Fibroblast of villous mesenchyme (primary cell): ENCODE results near the gene NEIL3. TPM values are rescaled to one million over a fixed set of nuclear protein-coding genes. Genes with fewer than 3 reads are reported as not detected.

Source experiments
- DNase-seq: peaks from one replicate; pipeline ENCODE4 v3.0.0-alpha.2; 2010; ENCODE audit warnings: low read depth
- H3K4me3 ChIP-seq: 2 replicates; pipeline ENCODE4 v1.5.1; 2011; ENCODE audit warnings: low read depth, mild to moderate bottlenecking, low read length
- total RNA-seq: library from RNA; depleted of rRNA; stranded (reverse); fragments of >200 nt; gene quantifications from 2 replicates; pipeline ENCODE4 v1.2.3, GENCODE V29; 2012
- TF ChIP-seq, protein P1 (sequence below): IDR thresholded peaks from 2 replicates; pipeline ENCODE4 v1.5.1; 2012; ENCODE audit warnings: low read depth, mild to moderate bottlenecking, low read length; ENCODE audit not compliant: insufficient read depth

Gene NEIL3
- total RNA-seq, 1 donor = 28.1 TPM

DNA sequence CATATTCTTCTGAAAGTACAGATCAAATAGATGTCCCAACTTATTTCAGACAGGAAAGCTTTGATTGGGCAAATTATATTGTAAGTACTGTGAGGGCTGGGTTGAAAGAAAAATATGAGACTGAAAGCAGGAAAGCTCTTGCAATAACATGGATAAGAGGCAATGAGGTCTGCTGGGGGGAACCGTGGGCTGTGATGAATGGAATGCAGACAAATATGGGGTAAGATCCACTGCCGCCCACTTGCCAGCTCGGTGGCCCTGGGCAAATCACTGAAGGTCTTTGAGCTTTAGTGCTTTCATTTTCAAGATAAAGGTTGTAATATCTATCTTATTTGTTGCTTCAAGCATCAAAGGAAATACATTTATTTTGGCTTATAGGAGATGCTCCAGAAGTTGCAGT lies 81.6 kb downstream of the NEIL3 start:
- TF ChIP-seq, protein P1, sequence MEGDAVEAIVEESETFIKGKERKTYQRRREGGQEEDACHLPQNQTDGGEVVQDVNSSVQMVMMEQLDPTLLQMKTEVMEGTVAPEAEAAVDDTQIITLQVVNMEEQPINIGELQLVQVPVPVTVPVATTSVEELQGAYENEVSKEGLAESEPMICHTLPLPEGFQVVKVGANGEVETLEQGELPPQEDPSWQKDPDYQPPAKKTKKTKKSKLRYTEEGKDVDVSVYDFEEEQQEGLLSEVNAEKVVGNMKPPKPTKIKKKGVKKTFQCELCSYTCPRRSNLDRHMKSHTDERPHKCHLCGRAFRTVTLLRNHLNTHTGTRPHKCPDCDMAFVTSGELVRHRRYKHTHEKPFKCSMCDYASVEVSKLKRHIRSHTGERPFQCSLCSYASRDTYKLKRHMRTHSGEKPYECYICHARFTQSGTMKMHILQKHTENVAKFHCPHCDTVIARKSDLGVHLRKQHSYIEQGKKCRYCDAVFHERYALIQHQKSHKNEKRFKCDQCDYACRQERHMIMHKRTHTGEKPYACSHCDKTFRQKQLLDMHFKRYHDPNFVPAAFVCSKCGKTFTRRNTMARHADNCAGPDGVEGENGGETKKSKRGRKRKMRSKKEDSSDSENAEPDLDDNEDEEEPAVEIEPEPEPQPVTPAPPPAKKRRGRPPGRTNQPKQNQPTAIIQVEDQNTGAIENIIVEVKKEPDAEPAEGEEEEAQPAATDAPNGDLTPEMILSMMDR = no peak
- no peak for DNase-seq
- no peak overlapping the region for H3K4me3 ChIP-seq

DNA sequence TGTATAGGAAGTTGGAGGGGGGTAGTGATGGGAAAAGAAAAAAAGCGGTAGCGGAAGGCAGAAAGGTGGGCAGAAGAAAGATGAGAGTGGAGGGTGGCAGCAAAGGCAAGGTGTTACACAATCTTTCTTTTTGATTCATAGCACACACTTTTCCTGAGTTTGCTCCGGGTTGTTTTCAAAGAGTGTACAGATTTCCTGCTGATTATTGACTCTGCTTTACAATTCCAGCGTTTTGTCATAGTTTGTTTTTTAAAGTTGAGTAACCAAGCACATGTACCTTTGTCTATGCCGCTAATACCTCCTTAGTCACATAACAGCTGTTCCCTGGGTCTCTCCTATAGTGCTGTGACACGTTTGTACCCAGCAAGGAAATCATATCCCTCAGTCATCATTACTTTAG lies 82.3 kb downstream of the NEIL3 start:
- no peak for DNase-seq
- H3K4me3 ChIP-seq = no peak overlapping the region
- TF ChIP-seq, protein P1 = no peak

DNA sequence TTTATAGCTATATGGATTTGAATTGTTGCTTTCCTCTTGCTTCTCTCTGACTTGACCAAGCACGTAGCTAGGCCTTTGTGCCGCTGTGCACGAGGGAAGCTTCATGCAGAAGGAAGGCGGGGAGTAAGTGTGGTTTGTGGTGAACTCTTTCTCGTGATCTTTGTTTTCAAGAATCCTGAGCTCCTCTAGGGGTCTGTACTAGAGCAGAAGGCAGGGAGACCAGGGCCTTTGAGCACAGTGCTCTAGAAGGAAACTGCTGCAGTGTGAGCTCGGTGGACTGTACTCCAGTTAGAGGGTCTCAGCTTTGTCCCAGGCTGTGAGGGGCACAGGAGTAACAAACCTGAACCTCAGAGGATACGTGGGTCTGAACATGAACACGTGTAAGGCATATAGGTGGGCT lies 83.6 kb downstream of the NEIL3 start:
- DNase-seq = no peak
- no peak overlapping the region for H3K4me3 ChIP-seq
- TF ChIP-seq, protein P1 = no peak

DNA sequence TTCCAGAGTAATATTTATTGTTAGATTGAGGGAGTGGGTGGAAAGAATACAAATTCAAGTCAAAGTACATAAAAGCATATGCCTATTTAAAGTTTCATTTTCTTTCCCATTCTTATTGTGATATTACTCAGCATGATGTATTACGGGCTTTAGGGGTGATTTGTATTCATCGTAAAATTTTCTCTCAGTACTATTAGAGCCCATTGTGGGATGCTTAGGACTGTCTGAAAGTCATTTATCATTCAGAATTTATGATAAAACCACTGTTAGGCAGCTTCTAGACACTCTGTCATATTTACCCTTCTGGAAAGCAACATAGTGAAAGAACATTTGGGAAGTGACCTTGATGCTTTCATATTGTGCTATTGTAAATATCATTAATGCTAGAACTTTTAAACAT lies 86.7 kb downstream of the NEIL3 start:
- no peak overlapping the region for H3K4me3 ChIP-seq
- DNase-seq = no peak
- TF ChIP-seq, protein P1 = no peak

DNA sequence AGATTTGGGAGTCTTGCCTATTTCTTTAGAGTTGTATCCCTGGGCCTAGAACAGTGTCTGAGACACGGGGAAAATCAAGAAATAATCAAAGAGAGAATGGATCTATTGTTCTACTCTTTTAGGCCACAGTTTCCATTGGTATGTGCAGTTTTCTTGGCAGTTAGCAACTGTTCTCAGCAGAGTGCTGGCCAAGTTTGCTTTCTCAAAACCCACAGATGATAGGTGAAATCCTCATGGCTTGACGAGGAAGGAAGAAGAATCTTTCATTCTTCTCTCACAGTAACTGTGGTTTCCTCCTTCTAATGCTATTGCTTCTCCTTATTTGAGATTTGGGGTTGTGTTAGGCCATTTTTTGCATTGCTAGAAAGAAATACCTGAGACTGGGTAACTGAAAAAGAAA lies 90.4 kb downstream of the NEIL3 start:
- TF ChIP-seq, protein P1 = no peak
- no peak overlapping the region for H3K4me3 ChIP-seq
- DNase-seq = no peak

DNA sequence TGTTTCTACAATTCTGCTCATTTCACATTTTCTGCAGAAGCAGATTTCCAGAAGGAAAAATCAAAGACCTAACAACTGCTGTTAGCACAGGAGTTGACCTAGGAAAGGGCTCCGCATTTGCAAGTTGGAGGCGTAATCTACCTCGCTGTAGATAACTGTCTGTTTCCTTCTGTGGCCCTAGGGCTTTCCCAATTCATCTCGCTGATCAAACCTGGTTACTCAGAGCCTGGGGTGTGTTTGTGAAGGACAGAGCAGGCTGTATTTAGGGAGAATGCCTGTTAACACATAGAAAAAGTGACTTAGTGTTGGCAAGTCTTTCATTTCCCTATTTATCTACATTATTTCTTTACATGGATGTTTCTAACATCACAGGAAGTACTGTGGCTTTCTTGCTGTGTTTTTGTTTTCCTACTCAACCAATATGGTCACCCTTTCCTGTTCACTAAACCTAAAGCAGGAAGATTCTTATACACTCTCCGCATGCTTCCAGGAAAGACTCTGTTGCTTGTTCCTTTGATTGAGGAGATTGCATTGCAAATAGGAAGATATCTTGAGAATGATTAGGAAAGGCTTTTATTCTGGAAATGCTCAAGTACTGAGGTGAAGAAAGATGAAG lies 92.1 kb downstream of the NEIL3 start:
- no peak overlapping the region for H3K4me3 ChIP-seq
- DNase-seq = no peak
- TF ChIP-seq, protein P1 = no peak

DNA sequence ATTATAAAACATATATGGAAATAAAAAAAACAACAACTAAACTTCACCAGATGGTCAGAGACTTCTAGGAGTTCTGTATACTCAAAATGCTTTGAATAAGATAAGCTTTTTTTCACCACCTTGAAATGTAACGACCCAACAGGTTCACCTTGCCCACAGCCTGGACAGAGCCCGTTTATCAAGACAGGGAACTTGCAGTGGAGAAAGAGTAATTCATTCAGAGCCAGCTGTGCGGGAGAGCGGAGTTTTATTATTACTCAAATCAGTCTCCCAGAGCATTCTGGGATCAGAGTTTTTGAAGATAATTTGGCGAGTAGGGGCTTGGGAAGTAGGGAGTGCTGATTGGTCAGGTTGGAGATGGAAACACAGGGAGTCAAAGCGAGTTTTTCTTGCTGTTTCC lies 94.1 kb downstream of the NEIL3 start:
- TF ChIP-seq, protein P1 = no peak
- DNase-seq = no peak
- H3K4me3 ChIP-seq = no peak overlapping the region
